ENCODE measurements around the gene CABYR.

DNA sequence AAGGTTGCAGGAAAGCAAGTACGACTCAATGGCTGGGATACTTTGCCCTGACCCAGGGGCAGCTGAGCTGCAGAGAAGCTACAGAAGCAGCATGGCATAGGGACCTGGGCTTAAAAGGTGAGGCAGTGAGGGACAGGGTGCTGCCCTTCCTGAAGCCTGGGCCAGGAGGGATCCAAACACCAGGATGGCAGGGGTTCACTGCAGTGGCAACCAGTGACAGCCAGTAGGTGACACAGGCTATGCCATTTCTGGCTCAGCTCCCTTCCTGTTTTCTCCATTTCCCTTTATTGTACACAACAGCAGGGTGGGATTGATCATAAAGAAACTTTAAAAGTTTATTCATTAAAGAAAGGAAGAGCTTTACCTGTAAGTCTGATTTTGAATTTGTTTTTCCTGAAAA is 48.8 kb downstream of the CABYR start:
- no peak for TF ChIP-seq POLR2A (IDR thresholded peaks at IDR 0.05)
- TF ChIP-seq, protein P1, sequence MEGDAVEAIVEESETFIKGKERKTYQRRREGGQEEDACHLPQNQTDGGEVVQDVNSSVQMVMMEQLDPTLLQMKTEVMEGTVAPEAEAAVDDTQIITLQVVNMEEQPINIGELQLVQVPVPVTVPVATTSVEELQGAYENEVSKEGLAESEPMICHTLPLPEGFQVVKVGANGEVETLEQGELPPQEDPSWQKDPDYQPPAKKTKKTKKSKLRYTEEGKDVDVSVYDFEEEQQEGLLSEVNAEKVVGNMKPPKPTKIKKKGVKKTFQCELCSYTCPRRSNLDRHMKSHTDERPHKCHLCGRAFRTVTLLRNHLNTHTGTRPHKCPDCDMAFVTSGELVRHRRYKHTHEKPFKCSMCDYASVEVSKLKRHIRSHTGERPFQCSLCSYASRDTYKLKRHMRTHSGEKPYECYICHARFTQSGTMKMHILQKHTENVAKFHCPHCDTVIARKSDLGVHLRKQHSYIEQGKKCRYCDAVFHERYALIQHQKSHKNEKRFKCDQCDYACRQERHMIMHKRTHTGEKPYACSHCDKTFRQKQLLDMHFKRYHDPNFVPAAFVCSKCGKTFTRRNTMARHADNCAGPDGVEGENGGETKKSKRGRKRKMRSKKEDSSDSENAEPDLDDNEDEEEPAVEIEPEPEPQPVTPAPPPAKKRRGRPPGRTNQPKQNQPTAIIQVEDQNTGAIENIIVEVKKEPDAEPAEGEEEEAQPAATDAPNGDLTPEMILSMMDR (IDR thresholded peaks at IDR 0.05) = no peak
- TF ChIP-seq POLR2AphosphoS5 (IDR thresholded peaks at IDR 0.05) = no peak
- no peak for TF ChIP-seq EP300 (IDR thresholded peaks at IDR 0.05)
